Measurements from ENCODE around the gene CNTNAP5.

GRCh38 chr2:124066776-124067175 is 41.7 kb downstream of the CNTNAP5 start:
- TF ChIP-seq ZNF12 (CRISPR knock-in tag; IDR thresholded peaks at IDR 0.05) (no peak), SP1 (CRISPR knock-in tag; IDR thresholded peaks at IDR 0.05) (no peak), POLR2A (conservative IDR thresholded peaks at IDR 0.05) (no peak), RNF2 (IDR thresholded peaks at IDR 0.05) (no peak), CTCF (IDR thresholded peaks at IDR 0.05 in 2 of 3, conservative IDR thresholded peaks at IDR 0.05 in 1 of 3; ENCODE audit: insufficient read depth in 2 of 3, low read depth in 1 of 3, low read length in 3 of 3) (no peak), ATF7 (IDR thresholded peaks at IDR 0.05) (no peak), ZNF780A (CRISPR knock-in tag; IDR thresholded peaks at IDR 0.05) (no peak), CEBPB (tag; IDR thresholded peaks at IDR 0.05) (no peak), ELF4 (CRISPR knock-in tag; IDR thresholded peaks at IDR 0.05) (no peak)

Measured in K562 (cell line).